ENCODE measurements around the gene PASD1.

The PASD1 gene

DNA sequence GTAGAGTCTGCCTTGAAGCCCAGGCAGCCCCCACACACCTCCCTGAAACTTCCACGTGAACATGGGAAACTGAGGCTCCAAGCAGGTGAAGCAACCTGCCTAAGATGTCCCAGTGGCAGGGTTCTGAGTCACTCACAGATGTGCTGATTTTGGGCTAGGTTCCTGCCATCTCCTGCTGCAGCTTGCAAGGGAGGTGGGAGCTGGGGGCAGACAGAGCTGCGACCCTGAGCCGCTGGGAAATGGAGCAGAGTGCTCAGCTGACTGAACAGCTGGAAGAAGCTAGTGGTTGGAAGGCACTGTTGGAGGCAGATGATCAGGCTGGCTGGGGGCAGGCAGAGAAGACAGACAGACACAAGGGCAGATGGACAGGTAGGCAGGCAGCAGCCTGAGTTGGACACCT lies 148.8 kb downstream of the PASD1 start:
- H3K4me3 ChIP-seq (ENCODE audit: low read depth, low read length) = no peak overlapping the region
- ChIA-PET CTCF (no interaction called here), POLR2A (no interaction called here)
- DNase-seq (ENCODE audit: low read depth, low spot score) = no peak
- TF ChIP-seq, protein P1, sequence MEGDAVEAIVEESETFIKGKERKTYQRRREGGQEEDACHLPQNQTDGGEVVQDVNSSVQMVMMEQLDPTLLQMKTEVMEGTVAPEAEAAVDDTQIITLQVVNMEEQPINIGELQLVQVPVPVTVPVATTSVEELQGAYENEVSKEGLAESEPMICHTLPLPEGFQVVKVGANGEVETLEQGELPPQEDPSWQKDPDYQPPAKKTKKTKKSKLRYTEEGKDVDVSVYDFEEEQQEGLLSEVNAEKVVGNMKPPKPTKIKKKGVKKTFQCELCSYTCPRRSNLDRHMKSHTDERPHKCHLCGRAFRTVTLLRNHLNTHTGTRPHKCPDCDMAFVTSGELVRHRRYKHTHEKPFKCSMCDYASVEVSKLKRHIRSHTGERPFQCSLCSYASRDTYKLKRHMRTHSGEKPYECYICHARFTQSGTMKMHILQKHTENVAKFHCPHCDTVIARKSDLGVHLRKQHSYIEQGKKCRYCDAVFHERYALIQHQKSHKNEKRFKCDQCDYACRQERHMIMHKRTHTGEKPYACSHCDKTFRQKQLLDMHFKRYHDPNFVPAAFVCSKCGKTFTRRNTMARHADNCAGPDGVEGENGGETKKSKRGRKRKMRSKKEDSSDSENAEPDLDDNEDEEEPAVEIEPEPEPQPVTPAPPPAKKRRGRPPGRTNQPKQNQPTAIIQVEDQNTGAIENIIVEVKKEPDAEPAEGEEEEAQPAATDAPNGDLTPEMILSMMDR (IDR thresholded peaks at IDR 0.05; ENCODE audit: insufficient read depth, low read length, missing control alignments) = no peak

DNA sequence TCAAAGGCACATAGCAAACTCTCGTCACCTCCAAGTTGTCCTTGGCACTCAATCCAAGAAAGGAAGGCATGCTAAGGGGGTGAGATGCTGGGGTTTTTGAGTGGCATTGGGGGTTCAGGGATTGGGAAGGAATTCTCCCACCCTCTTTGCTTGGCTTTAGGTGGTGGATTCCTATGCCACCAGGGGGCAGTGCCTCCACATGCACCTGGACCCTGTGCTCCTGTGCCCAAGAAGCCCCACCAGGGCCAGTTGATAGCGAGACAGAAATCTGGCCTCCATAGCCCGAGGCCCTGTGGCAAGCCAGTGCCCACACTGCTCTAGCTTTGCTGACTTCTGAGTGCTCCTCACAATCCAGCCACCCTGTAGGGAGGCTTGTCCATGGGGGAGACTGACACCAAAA lies 150.4 kb downstream of the PASD1 start:
- ChIA-PET CTCF (interaction anchor here (1.5 kb wide), 1 partner anchor 9 kb away, joined by 4 read pairs; no protein-coding TSS in a partner anchor), POLR2A (no interaction called here)
- TF ChIP-seq, protein P1 (IDR thresholded peaks at IDR 0.05; ENCODE audit: insufficient read depth, low read length, missing control alignments) = peak; percentile 40
- H3K4me3 ChIP-seq (ENCODE audit: low read depth, low read length) = no peak overlapping the region
- no peak for DNase-seq (ENCODE audit: low read depth, low spot score)

DNA sequence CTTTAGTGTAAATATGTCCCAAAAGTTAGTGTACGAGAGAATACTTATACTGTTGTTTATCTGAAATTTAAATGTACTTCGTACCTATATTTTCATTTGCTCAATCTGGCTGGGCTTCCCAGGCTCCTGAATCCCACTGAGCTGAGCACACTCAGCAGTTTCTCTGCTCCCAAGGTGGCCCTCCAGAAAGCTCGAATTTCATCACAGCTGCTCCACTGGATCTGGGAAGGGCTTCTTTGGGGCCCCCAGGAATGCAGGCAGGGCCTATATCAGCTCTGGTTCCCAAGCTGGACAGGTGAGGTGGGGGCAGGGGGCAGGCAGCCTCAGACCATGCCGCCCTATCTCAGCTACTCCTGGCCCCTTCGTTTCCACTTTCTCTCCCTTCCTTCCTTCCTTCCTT lies 150.9 kb downstream of the PASD1 start:
- H3K4me3 ChIP-seq (ENCODE audit: low read depth, low read length) = no peak overlapping the region
- TF ChIP-seq, protein P1 (IDR thresholded peaks at IDR 0.05; ENCODE audit: insufficient read depth, low read length, missing control alignments) = no peak
- no peak for DNase-seq (ENCODE audit: low read depth, low spot score)
- ChIA-PET CTCF (interaction anchor here (1.5 kb wide), 1 partner anchor 8 kb away, joined by 4 read pairs; no protein-coding TSS in a partner anchor), POLR2A (no interaction called here)

DNA sequence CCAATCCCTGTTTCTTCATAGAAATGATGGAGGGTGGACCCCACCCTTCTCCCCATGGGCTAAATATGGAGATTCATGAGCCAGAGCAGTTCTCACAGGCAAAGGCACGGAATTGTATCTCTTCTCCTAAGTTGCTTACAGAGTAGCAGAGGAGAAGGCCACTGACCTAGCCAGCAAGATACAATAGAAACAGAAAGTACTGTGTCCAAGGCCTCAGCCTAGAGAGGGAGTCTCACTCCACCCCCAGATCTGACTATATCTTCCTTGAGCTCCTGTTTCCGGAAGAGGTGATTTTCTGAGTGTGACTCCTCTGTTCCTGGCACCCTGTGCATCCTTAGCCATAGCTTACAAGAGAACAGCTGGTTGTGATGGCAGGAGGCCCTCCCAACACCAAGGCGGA lies 152.3 kb downstream of the PASD1 start, which contains the start of gene FATE1:
TSS of gene FATE1 (plus strand) at position 284 of the 400 bp plus-strand sequence. CDS start at position 369, 85 bp downstream.
- TF ChIP-seq, protein P1 (IDR thresholded peaks at IDR 0.05; ENCODE audit: insufficient read depth, low read length, missing control alignments) = no peak
- no peak for DNase-seq (ENCODE audit: low read depth, low spot score)
- no peak within 1 kb of the TSS for H3K4me3 ChIP-seq (ENCODE audit: low read depth, low read length)
- POLR2A ChIA-PET = no interaction called here
- CTCF ChIA-PET = no interaction called here

DNA sequence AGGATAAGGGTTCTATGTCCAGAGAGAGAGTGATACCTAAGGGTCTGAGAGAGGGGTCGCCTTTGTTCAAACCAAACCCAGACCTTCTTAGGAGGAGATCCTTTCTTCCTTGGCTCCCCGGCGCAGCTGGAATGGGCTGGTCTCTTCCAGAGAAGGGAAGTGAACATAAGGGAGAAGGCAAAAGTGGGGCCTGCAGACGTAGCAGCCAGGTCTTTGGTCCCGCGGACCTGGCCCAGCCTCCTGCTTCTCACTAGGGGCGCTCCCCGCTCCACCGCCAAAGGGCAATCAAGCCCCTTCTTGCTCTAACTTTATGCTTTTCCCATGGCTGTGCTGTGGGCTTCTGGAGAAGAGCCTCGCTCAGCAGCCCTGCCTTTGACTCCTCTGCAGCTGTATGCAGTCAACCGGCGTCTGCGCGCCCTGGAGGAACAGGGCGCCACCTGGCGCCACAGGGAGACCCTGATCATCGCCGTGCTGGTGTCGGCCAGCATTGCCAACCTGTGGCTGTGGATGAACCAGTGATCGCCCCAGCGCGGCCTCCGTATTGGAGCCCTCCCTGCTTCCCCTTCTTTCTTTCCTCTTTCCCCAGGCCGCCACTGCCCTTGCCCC lies 158.9 kb downstream of the PASD1 start:
- no peak overlapping the region for H3K4me3 ChIP-seq (ENCODE audit: low read depth, low read length)
- ChIA-PET POLR2A (no interaction called here), CTCF (interaction anchor here (0.9 to 2.7 kb wide), 3 partner anchors 8 to 914 kb away, joined by 3 to 18 read pairs (median 4); no protein-coding TSS in a partner anchor)
- DNase-seq (ENCODE audit: low read depth, low spot score) = no peak
- TF ChIP-seq, protein P1 (IDR thresholded peaks at IDR 0.05; ENCODE audit: insufficient read depth, low read length, missing control alignments) = peak; percentile 65

DNA sequence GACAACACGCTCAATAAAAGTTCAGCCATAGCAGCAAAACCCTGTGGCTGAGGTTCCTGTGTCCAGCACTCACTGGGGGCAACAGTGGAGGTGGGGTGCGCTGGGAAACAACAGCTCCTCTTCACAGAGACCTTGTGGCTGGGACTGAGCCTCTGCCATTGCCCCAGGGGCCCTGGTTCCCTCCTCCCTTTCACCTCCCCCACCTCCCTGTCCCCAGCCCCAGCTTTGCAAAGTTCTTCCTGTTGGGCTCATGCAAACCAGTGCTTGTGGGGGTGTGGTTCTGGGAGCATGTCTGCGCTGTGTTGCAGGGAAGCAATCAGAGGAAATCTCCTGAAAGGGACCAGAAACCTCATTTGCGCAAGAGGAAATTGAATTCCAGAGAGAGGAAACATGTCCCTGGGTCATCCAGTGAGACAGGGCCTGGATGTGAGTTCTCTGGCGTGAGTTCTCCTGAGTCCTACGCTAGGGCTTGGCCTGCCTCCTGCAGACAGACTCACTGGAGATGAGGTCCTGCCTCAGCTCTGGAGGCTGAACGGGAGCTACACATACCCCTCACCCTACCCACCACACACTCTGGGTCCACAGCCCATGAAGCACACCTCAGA lies 159.8 kb downstream of the PASD1 start:
- CTCF ChIA-PET = interaction anchor here (0.9 to 2.7 kb wide), 3 partner anchors 9 to 913 kb away, joined by 3 to 18 read pairs (median 4); no protein-coding TSS in a partner anchor
- POLR2A ChIA-PET = no interaction called here
- DNase-seq (ENCODE audit: low read depth, low spot score) = no peak
- TF ChIP-seq, protein P1 (IDR thresholded peaks at IDR 0.05; ENCODE audit: insufficient read depth, low read length, missing control alignments) = no peak
- H3K4me3 ChIP-seq (ENCODE audit: low read depth, low read length) = no peak overlapping the region

Measured in AG04449 (cell line).